Endothelial cell of umbilical vein (primary cell): ENCODE measurements around the gene PFKFB3.

Experiments
- EZH2 ChIP-seq: IDR thresholded peaks from 2 replicates; pipeline ENCODE4 v1.6.1; 2012; ENCODE audit warnings: borderline replicate concordance, low read depth, mild to moderate bottlenecking, moderate library complexity, low read length, inconsistent platforms; ENCODE audit not compliant: severe bottlenecking
- POLR2A ChIP-seq: IDR thresholded peaks from 2 replicates; pipeline ENCODE4 v1.6.1; 2012; ENCODE audit warnings: low read depth, mild to moderate bottlenecking, control low read depth, low read length
- TF ChIP-seq, protein P1 (sequence below), 2 donors: IDR thresholded peaks; 1 replicate in 1 of 2; 2 replicates in 1 of 2; pipeline ENCODE4 v1.5.1; 2011; ENCODE audit warnings: low read length in 2 of 2, mild to moderate bottlenecking in 2 of 2, moderate library complexity in 2 of 2, control low read depth in 1 of 2, inconsistent platforms in 1 of 2, low read depth in 1 of 2; ENCODE audit not compliant: insufficient read depth in 1 of 2; ENCODE audit errors: extremely low read depth in 1 of 2

DNA sequence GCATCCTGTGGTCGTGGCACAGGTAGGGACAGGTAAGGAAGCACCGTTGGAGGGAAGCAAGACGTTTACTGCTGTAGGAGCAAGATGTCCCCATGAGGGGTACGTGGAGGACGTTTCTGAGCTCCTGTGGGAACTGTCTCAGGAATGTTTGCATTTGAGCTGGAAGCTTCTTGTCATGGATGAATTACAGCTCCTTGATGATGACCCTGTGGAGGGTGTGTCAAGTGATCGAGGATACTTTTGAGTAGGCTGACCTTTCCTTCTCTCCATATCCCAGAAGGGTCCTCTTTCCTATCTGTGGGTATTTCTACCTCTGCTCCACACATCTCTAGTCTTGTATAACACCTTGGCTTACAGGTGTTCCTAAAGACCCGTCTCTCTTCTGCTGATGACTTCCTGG is 94.8 kb downstream of the PFKFB3 start:
- TF ChIP-seq POLR2A, result no peak
- no peak for TF ChIP-seq EZH2
- TF ChIP-seq, protein P1, sequence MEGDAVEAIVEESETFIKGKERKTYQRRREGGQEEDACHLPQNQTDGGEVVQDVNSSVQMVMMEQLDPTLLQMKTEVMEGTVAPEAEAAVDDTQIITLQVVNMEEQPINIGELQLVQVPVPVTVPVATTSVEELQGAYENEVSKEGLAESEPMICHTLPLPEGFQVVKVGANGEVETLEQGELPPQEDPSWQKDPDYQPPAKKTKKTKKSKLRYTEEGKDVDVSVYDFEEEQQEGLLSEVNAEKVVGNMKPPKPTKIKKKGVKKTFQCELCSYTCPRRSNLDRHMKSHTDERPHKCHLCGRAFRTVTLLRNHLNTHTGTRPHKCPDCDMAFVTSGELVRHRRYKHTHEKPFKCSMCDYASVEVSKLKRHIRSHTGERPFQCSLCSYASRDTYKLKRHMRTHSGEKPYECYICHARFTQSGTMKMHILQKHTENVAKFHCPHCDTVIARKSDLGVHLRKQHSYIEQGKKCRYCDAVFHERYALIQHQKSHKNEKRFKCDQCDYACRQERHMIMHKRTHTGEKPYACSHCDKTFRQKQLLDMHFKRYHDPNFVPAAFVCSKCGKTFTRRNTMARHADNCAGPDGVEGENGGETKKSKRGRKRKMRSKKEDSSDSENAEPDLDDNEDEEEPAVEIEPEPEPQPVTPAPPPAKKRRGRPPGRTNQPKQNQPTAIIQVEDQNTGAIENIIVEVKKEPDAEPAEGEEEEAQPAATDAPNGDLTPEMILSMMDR (IDR thresholded peaks at IDR 0.05; ENCODE audit: extremely low read depth in 1 of 2, insufficient read depth in 1 of 2, low read depth in 1 of 2, low read length in 2 of 2), result no peak
